GM12873 (cell line): ENCODE results near the gene AVPR2.

Experiments
- CTCF ChIP-seq: IDR thresholded peaks from 2 replicates; pipeline ENCODE4 v1.5.1; 2012; ENCODE audit warnings: low read depth, mild to moderate bottlenecking, moderate library complexity, low read length, control low read depth; ENCODE audit not compliant: insufficient read depth; ENCODE audit errors: missing control alignments

The AVPR2 gene

DNA sequence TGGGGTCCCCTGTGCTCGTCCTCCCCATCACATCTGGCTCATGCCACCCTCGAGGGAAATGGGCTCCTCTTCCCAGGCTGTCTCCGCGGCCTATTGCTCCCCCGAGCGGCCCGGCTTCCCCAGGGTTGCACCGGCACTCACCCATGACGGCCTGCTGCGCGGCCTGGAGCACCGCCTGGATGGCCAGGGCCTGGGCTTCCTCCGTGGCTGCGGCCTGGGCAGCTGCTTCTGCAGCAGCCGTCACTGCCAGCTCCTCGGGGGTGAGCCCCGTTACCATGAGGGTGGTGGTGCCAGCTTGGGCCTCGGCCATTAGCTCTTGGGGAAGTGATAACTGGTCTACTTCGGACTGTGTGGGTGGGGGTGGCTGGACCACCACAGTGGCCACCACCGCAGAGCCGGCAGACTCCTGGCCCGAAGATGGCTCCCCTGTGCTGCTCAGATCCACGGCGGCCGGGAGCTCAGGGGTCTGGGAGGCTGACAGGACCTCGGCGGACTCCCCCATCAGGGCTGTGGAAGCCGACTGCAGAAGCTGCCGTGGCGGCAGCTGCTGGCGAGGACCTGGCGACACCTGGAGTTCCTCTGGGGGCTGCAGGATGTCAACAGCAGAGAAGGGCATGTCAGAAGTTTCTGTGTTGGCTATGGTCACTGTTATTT lies 48.0 kb downstream of the AVPR2 start:
- no peak for TF ChIP-seq CTCF

- TF ChIP-seq CTCF: peak; percentile 95
Measured at GRCh38 chrX:153953342-153953830, 48.9 kb downstream of the AVPR2 start.

DNA sequence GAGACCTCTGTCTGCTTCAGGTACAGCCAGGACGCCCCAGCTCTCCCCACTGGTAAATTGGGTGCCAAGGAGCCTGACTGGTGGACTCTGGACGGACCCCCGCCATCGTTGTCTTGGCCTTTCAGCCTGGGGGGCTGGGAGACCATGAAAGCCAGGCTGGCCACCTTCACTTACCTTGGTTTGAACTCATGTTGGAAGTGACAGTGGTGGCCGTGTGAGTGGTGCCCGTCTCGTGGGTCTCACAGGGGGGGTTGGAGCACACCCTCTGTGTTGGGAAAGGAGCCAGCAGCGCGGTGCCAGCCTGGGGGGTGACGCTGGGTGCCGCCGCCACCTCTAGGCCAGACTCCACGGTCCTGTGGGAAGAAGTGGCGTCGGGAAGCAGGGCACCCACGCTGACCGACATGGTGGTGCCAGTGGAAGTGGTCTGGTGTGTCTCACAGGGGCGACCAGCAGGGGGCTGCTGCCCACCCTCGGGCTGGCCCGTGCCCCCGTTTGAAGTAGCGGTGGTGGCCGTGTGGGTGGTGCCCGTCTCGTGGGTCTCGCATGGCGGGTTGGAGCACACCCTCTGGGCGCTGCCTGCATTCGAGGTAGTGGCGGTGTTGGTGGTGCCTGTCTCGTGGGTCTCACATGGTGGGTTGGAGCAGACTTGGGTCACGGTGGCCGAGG lies 49.6 kb downstream of the AVPR2 start:
- TF ChIP-seq CTCF: peak; percentile 14

DNA sequence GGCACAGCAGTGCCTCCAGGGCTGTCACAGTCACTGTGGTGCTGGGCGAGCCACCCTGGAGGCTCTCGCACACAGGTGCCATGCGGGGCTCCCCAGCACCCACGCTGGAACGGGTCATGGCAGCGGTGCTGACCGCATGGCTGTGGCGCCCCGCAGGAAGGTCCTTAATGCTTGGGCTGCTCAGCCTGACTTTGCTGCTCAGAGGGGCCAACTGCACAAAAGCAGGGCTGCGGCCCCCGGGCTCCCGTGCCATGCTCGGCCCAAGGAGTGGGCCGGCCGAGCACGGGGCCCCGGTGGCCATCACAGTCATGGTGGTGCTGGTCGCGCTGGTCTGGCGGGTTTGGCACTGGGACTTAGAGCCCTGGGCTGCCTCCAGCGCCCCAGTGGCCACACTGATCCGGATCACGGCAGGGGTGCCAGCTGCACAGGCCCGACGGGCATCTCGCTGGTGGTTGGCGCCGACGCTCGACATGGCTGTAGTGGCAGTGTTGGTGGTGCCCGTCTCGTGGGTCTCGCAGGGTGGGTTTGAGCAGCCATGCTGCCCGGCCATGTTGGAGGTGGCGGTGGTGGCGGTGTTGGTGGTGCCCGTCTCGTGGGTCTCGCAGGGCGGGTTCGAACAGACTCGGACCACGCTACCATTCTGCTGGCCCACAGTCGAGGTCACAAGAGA lies 50.2 kb downstream of the AVPR2 start:
- no peak for TF ChIP-seq CTCF

DNA sequence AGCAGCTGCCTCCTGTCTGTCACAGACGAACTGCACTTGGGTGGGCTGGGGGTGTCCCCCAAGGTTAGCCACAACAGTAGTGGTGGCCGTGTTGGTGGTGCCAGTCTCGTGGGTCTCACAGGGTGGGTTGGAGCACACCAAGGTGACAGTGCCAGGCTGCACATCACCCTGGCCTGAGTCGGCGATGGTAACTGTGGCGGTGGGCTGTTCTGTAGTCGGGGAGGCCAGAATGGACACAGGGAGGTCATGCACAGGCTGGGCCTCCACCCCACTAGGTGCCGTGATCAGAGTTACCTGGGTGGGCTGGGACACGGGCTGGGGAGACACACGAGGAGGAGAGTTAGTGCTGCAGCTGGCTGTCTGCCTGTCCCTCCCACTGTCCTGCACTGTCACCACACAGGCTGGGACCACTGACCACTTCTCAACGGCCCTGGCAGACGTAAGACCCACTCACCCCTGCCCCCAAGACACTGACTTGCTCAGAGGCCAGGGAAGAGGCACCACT lies 50.8 kb downstream of the AVPR2 start:
- no peak for TF ChIP-seq CTCF

- TF ChIP-seq CTCF: no peak
Measured at GRCh38 chrX:153956044-153956907, 51.8 kb downstream of the AVPR2 start.
